GM18520 (cell line): ENCODE results near the gene ACSS3.
A peak's percentile ranks its signal among the peaks of the same experiment; 100 is the strongest.

Source experiments
- ATAC-seq: cut with Tn5 transposase; IDR thresholded peaks from one replicate; pipeline ENCODE4 v1.9.1; 2021; ENCODE audit not compliant: unreplicated experiment

The ACSS3 gene

GRCh38 chr12:81288651-81289050, 210.8 kb downstream of the ACSS3 start:
- ATAC-seq: no peak

- ATAC-seq: peak; percentile 50
These were observed 216.7 kb downstream of the ACSS3 start for GRCh38 chr12:81294325-81295190.

- ATAC-seq: no peak
These were observed 217.4 kb downstream of the ACSS3 start for GRCh38 chr12:81295251-81295650.

- ATAC-seq: no peak
These were observed 218.9 kb downstream of the ACSS3 start for GRCh38 chr12:81296556-81297305.

GRCh38 chr12:81297601-81298000, 219.7 kb downstream of the ACSS3 start:
- ATAC-seq: no peak

GRCh38 chr12:81300454-81300853, 222.6 kb downstream of the ACSS3 start:
- ATAC-seq: no peak

GRCh38 chr12:81303935-81304334, 226.1 kb downstream of the ACSS3 start:
- ATAC-seq: no peak
